Neural cell (in vitro differentiated cells): Measurements from ENCODE around the gene OTOG. TPM values are rescaled to one million over a fixed set of nuclear protein-coding genes. Genes with fewer than 3 reads are reported as not detected.

Experiments used
- H2AFZ ChIP-seq: fragments of 200-600, 300-800 bp; sonication (generic), shearing (Covaris generic); 2 replicates; pipeline ENCODE4 v1.6.0; 2014; ENCODE audit warnings: low read depth, mild to moderate bottlenecking, antibody characterized with exemption, low read length, moderate library complexity
- H3F3A ChIP-seq: fragments of 200-600 bp; shearing (Covaris generic); 2 replicates; pipeline ENCODE4 v1.6.1; 2016; ENCODE audit warnings: mild to moderate bottlenecking, moderate library complexity, mixed read lengths, antibody characterized with exemption, low read length; ENCODE audit not compliant: insufficient read depth, poor library complexity, severe bottlenecking
- H3K27ac ChIP-seq: fragments of 200-600, 300-800 bp; sonication (generic), shearing (Covaris generic); 2 replicates; pipeline ENCODE4 v1.5.1; 2014; ENCODE audit warnings: mild to moderate bottlenecking, low read length, moderate library complexity
- H3K27me3 ChIP-seq: fragments of 300-800, 200-600 bp; sonication (generic), shearing (Covaris generic); 2 replicates; pipeline ENCODE4 v1.6.0; 2014; ENCODE audit warnings: mild to moderate bottlenecking, low read depth, low read length, moderate library complexity; ENCODE audit not compliant: insufficient read depth
- H3K36me3 ChIP-seq: fragments of 300-800, 200-600 bp; sonication (generic), shearing (Covaris generic); 2 replicates; pipeline ENCODE4 v1.5.1; 2014; ENCODE audit warnings: mild to moderate bottlenecking, antibody characterized with exemption, low read length, moderate library complexity; ENCODE audit not compliant: insufficient read depth
- H3K4me2 ChIP-seq: fragments of 300-800, 200-600 bp; sonication (generic), shearing (Covaris generic); 2 replicates; pipeline ENCODE4 v1.6.0; 2014; ENCODE audit warnings: mild to moderate bottlenecking, low read length
- H3K4me3 ChIP-seq: fragments of 300-800, 200-600 bp; sonication (generic), shearing (Covaris generic); 2 replicates; pipeline ENCODE4 v1.5.1; 2014; ENCODE audit warnings: mild to moderate bottlenecking, low read length, moderate library complexity
- H3K79me2 ChIP-seq: fragments of 200-600 bp; shearing (Covaris generic); replicated peaks from 2 replicates; pipeline ENCODE4 v1.6.0; 2014; ENCODE audit warnings: mild to moderate bottlenecking, low read length, moderate library complexity; ENCODE audit not compliant: insufficient read depth
- H3K9ac ChIP-seq: fragments of 300-800, 200-600 bp; sonication (generic), shearing (Covaris generic); 2 replicates; pipeline ENCODE4 v1.6.1; 2016; ENCODE audit warnings: mild to moderate bottlenecking, low read length, mixed read lengths
- H3K9me2 ChIP-seq: fragments of 200-600 bp; shearing (Covaris generic); 2 replicates; pipeline ENCODE4 v1.6.1; 2016; ENCODE audit warnings: mild to moderate bottlenecking, low read length, mixed read lengths; ENCODE audit not compliant: insufficient read depth
- H3K9me3 ChIP-seq: fragments of 200-600, 300-800 bp; sonication (generic), shearing (Covaris generic); 2 replicates; pipeline ENCODE4 v1.6.1; 2016; ENCODE audit warnings: mild to moderate bottlenecking, mixed run types, low read length, moderate library complexity, mixed read lengths
- H4K20me1 ChIP-seq: fragments of 200-600 bp; shearing (Covaris generic); 2 replicates; pipeline ENCODE4 v1.6.1; 2016; ENCODE audit warnings: mild to moderate bottlenecking, mixed run types; ENCODE audit not compliant: insufficient read depth
- EP300 ChIP-seq: fragments of 450-650 bp; conservative IDR thresholded peaks from 2 replicates; pipeline ENCODE4 v1.6.1; 2014; ENCODE audit warnings: antibody characterized with exemption, mild to moderate bottlenecking, moderate library complexity; ENCODE audit not compliant: poor library complexity, severe bottlenecking
- EZH2 ChIP-seq: fragments of 200-600, 300-800 bp; shearing (Covaris generic), sonication (generic); IDR thresholded peaks from 2 replicates; pipeline ENCODE4 v1.6.1; 2014; ENCODE audit warnings: antibody characterized with exemption, low read length, borderline replicate concordance, mild to moderate bottlenecking; ENCODE audit not compliant: insufficient read depth, poor library complexity, severe bottlenecking
- MXI1 ChIP-seq: fragments of 450-650 bp; conservative IDR thresholded peaks from 2 replicates; pipeline ENCODE4 v1.6.1; 2014; ENCODE audit warnings: antibody characterized with exemption, mild to moderate bottlenecking; ENCODE audit not compliant: poor library complexity, severe bottlenecking
- POLR2AphosphoS5 ChIP-seq: IDR thresholded peaks from 2 replicates; pipeline ENCODE4 v1.6.1; 2012
- RAD21 ChIP-seq: fragments of 450-650 bp; conservative IDR thresholded peaks from 2 replicates; pipeline ENCODE4 v1.6.1; 2014; ENCODE audit warnings: antibody characterized with exemption, mild to moderate bottlenecking, moderate library complexity
- SMC3 ChIP-seq: fragments of 450-650 bp; conservative IDR thresholded peaks from 2 replicates; pipeline ENCODE4 v1.6.1; 2014; ENCODE audit warnings: antibody characterized with exemption, mild to moderate bottlenecking, moderate library complexity; ENCODE audit not compliant: poor library complexity
- TAF1 ChIP-seq: IDR thresholded peaks from 2 replicates; pipeline ENCODE4 v1.6.1; 2012; ENCODE audit warnings: low read depth
- polyA plus RNA-seq: library from polyadenylated mRNA; depleted of rRNA; stranded (reverse); fragments of >200 nt; gene quantifications from 2 replicates; pipeline ENCODE4 v1.2.3, GENCODE V29; 2014
- TF ChIP-seq, protein P1 (sequence below): IDR thresholded peaks from 2 replicates; pipeline ENCODE4 v1.6.1; 2012; ENCODE audit warnings: borderline replicate concordance
- TF ChIP-seq, protein P2 (sequence below): fragments of 450-650 bp; IDR thresholded peaks from 2 replicates; pipeline ENCODE4 v1.5.1; 2014; ENCODE audit warnings: antibody characterized with exemption, mild to moderate bottlenecking, moderate library complexity; ENCODE audit not compliant: poor library complexity, severe bottlenecking

Gene OTOG
- polyA plus RNA-seq, 1 donor from 2014 or later, result not detected

DNA sequence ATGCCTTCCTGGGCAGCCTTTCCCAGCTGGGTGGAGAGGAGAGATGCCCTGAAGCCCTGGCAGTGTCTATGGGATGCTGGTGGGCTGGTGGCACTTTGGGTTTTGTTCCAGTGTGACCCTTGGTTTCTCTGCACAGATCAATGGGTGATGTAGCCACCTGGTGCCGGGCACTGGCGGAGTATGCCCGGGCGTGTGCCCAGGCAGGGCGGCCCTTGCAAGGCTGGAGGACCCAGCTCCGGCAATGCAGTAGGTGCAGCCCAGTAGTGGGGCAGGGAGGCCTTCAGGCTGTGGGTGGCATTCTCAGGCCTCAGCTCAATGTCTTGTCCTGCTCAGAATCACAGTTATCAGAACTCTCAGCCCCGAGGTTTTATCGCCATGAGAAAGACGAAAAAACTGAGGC is 11.9 kb downstream of the OTOG start:
- Histone ChIP-seq H3K4me2 (no peak overlapping the region), H3K27me3 (no peaks in the 10 kb centered on the region), H3K4me3 (no peak overlapping the region), H2AFZ (no peak overlapping the region), H3K27ac (no peak overlapping the region), H3K79me2 (no peaks in the 10 kb centered on the region), H3K9ac (no peak overlapping the region), H3K36me3 (no peaks in the 10 kb centered on the region), H4K20me1 (no peaks in the 10 kb centered on the region), H3F3A (no peaks in the 10 kb centered on the region), H3K9me3 (no peaks in the 10 kb centered on the region), H3K9me2 (no peaks in the 10 kb centered on the region)
- TF ChIP-seq SMC3 (no peak), EP300 (no peak), EZH2 (no peak), RAD21 (no peak), TAF1 (no peak), MXI1 (no peak), POLR2AphosphoS5 (no peak)
- TF ChIP-seq, protein P1, sequence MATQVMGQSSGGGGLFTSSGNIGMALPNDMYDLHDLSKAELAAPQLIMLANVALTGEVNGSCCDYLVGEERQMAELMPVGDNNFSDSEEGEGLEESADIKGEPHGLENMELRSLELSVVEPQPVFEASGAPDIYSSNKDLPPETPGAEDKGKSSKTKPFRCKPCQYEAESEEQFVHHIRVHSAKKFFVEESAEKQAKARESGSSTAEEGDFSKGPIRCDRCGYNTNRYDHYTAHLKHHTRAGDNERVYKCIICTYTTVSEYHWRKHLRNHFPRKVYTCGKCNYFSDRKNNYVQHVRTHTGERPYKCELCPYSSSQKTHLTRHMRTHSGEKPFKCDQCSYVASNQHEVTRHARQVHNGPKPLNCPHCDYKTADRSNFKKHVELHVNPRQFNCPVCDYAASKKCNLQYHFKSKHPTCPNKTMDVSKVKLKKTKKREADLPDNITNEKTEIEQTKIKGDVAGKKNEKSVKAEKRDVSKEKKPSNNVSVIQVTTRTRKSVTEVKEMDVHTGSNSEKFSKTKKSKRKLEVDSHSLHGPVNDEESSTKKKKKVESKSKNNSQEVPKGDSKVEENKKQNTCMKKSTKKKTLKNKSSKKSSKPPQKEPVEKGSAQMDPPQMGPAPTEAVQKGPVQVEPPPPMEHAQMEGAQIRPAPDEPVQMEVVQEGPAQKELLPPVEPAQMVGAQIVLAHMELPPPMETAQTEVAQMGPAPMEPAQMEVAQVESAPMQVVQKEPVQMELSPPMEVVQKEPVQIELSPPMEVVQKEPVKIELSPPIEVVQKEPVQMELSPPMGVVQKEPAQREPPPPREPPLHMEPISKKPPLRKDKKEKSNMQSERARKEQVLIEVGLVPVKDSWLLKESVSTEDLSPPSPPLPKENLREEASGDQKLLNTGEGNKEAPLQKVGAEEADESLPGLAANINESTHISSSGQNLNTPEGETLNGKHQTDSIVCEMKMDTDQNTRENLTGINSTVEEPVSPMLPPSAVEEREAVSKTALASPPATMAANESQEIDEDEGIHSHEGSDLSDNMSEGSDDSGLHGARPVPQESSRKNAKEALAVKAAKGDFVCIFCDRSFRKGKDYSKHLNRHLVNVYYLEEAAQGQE, result no peak
- TF ChIP-seq, protein P2, sequence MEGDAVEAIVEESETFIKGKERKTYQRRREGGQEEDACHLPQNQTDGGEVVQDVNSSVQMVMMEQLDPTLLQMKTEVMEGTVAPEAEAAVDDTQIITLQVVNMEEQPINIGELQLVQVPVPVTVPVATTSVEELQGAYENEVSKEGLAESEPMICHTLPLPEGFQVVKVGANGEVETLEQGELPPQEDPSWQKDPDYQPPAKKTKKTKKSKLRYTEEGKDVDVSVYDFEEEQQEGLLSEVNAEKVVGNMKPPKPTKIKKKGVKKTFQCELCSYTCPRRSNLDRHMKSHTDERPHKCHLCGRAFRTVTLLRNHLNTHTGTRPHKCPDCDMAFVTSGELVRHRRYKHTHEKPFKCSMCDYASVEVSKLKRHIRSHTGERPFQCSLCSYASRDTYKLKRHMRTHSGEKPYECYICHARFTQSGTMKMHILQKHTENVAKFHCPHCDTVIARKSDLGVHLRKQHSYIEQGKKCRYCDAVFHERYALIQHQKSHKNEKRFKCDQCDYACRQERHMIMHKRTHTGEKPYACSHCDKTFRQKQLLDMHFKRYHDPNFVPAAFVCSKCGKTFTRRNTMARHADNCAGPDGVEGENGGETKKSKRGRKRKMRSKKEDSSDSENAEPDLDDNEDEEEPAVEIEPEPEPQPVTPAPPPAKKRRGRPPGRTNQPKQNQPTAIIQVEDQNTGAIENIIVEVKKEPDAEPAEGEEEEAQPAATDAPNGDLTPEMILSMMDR, result no peak

GRCh38 chr11:17559341-17560087 is 12.5 kb downstream of the OTOG start:
- Histone ChIP-seq H3K36me3 (no peaks in the 10 kb centered on the region), H2AFZ (no peak overlapping the region), H3K4me2 (no peak overlapping the region), H3K79me2 (no peaks in the 10 kb centered on the region), H3K9ac (no peak overlapping the region), H3K9me3 (no peaks in the 10 kb centered on the region), H3K27ac (no peak overlapping the region), H3K4me3 (no peak overlapping the region), H3K9me2 (no peaks in the 10 kb centered on the region), H4K20me1 (no peaks in the 10 kb centered on the region), H3K27me3 (no peaks in the 10 kb centered on the region), H3F3A (no peaks in the 10 kb centered on the region)
- TF ChIP-seq TAF1, result no peak
- no peak for TF ChIP-seq POLR2AphosphoS5
- no peak for TF ChIP-seq EZH2
- TF ChIP-seq, protein P1, result no peak
- no peak for TF ChIP-seq EP300
- TF ChIP-seq RAD21, result no peak
- no peak for TF ChIP-seq MXI1
- TF ChIP-seq, protein P2, result no peak
- no peak for TF ChIP-seq SMC3
